Keratinocyte (primary cell): Measurements from ENCODE around the gene NYAP2. TPM values are rescaled to one million over a fixed set of nuclear protein-coding genes. Genes with fewer than 3 reads are reported as not detected.

Experiments used
- DNase-seq: peaks from one replicate; pipeline ENCODE4 v3.0.0-alpha.2; 2011; ENCODE audit warnings: low read depth, missing footprints, low spot score
- FAIRE-seq: peaks from 2 replicates; lab custom pipeline; 2011; peaks lifted over from hg19 to GRCh38; lab: Jason Lieb, UNC
- H2AFZ ChIP-seq: 2 replicates; pipeline ENCODE4 v1.6.0; 2012; ENCODE audit warnings: low read length, control low read depth, inconsistent platforms; ENCODE audit not compliant: control insufficient read depth
- H3K27ac ChIP-seq: 2 replicates; pipeline ENCODE4 v1.5.1; 2011; ENCODE audit warnings: low read length; ENCODE audit not compliant: control insufficient read depth, insufficient read depth
- H3K27me3 ChIP-seq: 3 replicates; pipeline ENCODE4 v1.6.0; 2011; ENCODE audit warnings: low read length; ENCODE audit not compliant: control insufficient read depth, insufficient read depth; ENCODE audit errors: extremely low read depth
- H3K36me3 ChIP-seq, 2 experiments: 2 replicates in 1 of 2; 3 replicates in 1 of 2; pipeline ENCODE4 v1.5.1; 2011; ENCODE audit warnings: low read length in 2 of 2, mild to moderate bottlenecking in 1 of 2; ENCODE audit not compliant: control insufficient read depth in 2 of 2, insufficient read depth in 2 of 2; ENCODE audit errors: extremely low read depth in 1 of 2
- H3K4me1 ChIP-seq: 3 replicates; pipeline ENCODE4 v1.5.1; 2011; ENCODE audit warnings: low read length; ENCODE audit not compliant: control insufficient read depth, insufficient read depth; ENCODE audit errors: extremely low read depth
- H3K4me2 ChIP-seq: 3 replicates; pipeline ENCODE4 v1.6.0; 2011; ENCODE audit warnings: low read depth, low read length; ENCODE audit not compliant: control insufficient read depth, insufficient read depth; ENCODE audit errors: extremely low read depth
- H3K4me3 ChIP-seq, 3 experiments: fragments of 200-600 bp in 1 of 3; sonication (generic) in 1 of 3; 2 replicates in 2 of 3; 3 replicates in 1 of 3; pipeline ENCODE4 v1.5.1; 2011 to 2016; ENCODE audit warnings: low read length in 3 of 3, mild to moderate bottlenecking in 3 of 3, control low read depth in 2 of 3, inconsistent platforms in 1 of 3, low read depth in 1 of 3, mixed read lengths in 1 of 3, mixed run types in 1 of 3, moderate library complexity in 1 of 3; ENCODE audit not compliant: control insufficient read depth in 2 of 3, insufficient read depth in 2 of 3; ENCODE audit errors: extremely low read depth in 1 of 3
- H3K79me2 ChIP-seq: 2 replicates; pipeline ENCODE4 v1.6.0; 2012; ENCODE audit warnings: low read length; ENCODE audit not compliant: control insufficient read depth, insufficient read depth
- H3K9ac ChIP-seq: 3 replicates; pipeline ENCODE4 v1.6.0; 2011; ENCODE audit warnings: low read length; ENCODE audit not compliant: control insufficient read depth, insufficient read depth; ENCODE audit errors: extremely low read depth
- H3K9me1 ChIP-seq: 3 replicates; pipeline ENCODE4 v1.6.0; 2011; ENCODE audit warnings: low read length; ENCODE audit not compliant: control insufficient read depth, insufficient read depth; ENCODE audit errors: extremely low read depth
- H3K9me3 ChIP-seq: 2 replicates; pipeline ENCODE4 v1.5.1; 2012; ENCODE audit warnings: low read depth, low read length; ENCODE audit not compliant: control insufficient read depth
- H4K20me1 ChIP-seq: 3 replicates; pipeline ENCODE4 v1.6.0; 2011; ENCODE audit warnings: low read length; ENCODE audit not compliant: control insufficient read depth, insufficient read depth; ENCODE audit errors: extremely low read depth
- EZH2 ChIP-seq: IDR thresholded peaks from one replicate; pipeline ENCODE4 v1.6.1; 2012; ENCODE audit warnings: inconsistent platforms, mild to moderate bottlenecking, low read length, moderate library complexity
- dilution Hi-C: fragments of 300-500 bp; cut with MboI; formaldehyde crosslinking; loops from one replicate; pipeline ENCODE4 v1.7.0; 2020; ENCODE audit warnings: low sequenced_read_pairs; ENCODE audit not compliant: extremely low pct_ligation_motif_present
- polyA plus RNA-seq, 5 experiments: library from polyadenylated mRNA; depleted of rRNA in 3 of 5; stranded (reverse) in 3 of 5; stranded (forward) in 1 of 5; unstranded in 1 of 5; fragments of >200 nt; gene quantifications; 1 replicate in 1 of 5; 2 replicates in 3 of 5; 3 replicates in 1 of 5; pipeline versions ENCODE4 v1.2.1 to v1.2.3, GENCODE V29; 2011 to 2012; ENCODE audit warnings: missing spikeins in 2 of 5, low read depth in 1 of 5, low replicate concordance in 1 of 5
- TF ChIP-seq, protein P1 (sequence below), 3 experiments: IDR thresholded peaks in 1 of 3; conservative IDR thresholded peaks in 1 of 3; optimal IDR thresholded peaks in 1 of 3; 2 replicates in 2 of 3; 3 replicates in 1 of 3; pipeline versions ENCODE3 to v1.5.1; 2011; ENCODE audit warnings: low read length in 3 of 3, mild to moderate bottlenecking in 3 of 3, moderate library complexity in 2 of 3, control low read depth in 1 of 3, inconsistent platforms in 1 of 3; ENCODE audit not compliant: insufficient read depth in 2 of 3; ENCODE audit errors: extremely low read depth in 1 of 3

The NYAP2 gene
- polyA plus RNA-seq, 1 donor (not counting 4 experiments of a cell fraction or from before 2014, with no cell fraction given), result not detected

DNA sequence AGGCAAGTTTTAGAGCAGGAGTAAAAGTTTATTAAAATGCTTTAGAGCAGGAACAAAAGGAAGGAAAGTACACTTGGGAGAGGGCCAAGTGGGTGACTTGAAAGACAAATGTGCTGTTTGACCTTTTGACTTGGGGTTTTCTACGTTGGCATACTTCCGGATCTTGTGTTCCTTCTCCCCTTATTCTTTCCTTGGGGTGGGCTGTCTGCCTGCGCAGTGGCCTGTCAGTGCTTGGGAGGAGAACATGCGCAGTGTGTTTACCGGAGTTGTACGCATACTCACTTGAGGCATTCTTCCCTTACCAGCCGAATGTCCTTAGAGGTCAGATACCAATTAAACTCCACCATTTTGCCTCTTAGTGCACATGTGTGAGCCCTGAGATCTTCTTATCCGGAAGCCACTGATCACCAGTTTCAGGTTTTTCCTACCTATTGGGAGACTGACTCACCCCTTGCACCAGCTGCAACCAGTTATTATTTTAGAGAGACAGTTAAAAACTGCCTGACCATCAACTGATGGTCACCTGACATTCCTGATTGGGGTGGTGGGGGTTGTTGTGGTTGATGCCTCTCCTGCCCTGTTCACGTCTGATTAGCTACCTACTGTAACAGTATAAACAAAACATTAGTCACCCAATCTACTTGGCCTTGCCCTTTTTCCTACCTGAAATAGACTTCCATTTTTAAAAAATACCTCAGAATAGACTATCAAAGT, 67.5 kb downstream of the NYAP2 start:
- no peak for DNase-seq
- H3K4me3 ChIP-seq, result no peak overlapping the region
- no peaks in the 10 kb centered on the region for H3K9me1 ChIP-seq
- no peaks in the 10 kb centered on the region for H3K9me3 ChIP-seq
- H3K27me3 ChIP-seq, result no peaks in the 10 kb centered on the region
- TF ChIP-seq, protein P1, sequence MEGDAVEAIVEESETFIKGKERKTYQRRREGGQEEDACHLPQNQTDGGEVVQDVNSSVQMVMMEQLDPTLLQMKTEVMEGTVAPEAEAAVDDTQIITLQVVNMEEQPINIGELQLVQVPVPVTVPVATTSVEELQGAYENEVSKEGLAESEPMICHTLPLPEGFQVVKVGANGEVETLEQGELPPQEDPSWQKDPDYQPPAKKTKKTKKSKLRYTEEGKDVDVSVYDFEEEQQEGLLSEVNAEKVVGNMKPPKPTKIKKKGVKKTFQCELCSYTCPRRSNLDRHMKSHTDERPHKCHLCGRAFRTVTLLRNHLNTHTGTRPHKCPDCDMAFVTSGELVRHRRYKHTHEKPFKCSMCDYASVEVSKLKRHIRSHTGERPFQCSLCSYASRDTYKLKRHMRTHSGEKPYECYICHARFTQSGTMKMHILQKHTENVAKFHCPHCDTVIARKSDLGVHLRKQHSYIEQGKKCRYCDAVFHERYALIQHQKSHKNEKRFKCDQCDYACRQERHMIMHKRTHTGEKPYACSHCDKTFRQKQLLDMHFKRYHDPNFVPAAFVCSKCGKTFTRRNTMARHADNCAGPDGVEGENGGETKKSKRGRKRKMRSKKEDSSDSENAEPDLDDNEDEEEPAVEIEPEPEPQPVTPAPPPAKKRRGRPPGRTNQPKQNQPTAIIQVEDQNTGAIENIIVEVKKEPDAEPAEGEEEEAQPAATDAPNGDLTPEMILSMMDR (optimal IDR thresholded peaks at IDR 0.05 in 1 of 3, IDR thresholded peaks at IDR 0.05 in 1 of 3, conservative IDR thresholded peaks at IDR 0.05 in 1 of 3; ENCODE audit: extremely low read depth in 1 of 3, insufficient read depth in 2 of 3, low read length in 3 of 3), result no peak
- no peak for TF ChIP-seq EZH2
- no peak overlapping the region for H3K27ac ChIP-seq
- H3K36me3 ChIP-seq, result no peaks in the 10 kb centered on the region
- no peak overlapping the region for H3K4me2 ChIP-seq
- no peak overlapping the region for H2AFZ ChIP-seq
- no peaks in the 10 kb centered on the region for H3K4me1 ChIP-seq
- FAIRE-seq, result no peak
- no peaks in the 10 kb centered on the region for H3K79me2 ChIP-seq
- dilution Hi-C loops, result no loop called here
- no peaks in the 10 kb centered on the region for H4K20me1 ChIP-seq
- H3K9ac ChIP-seq, result no peak overlapping the region

DNA sequence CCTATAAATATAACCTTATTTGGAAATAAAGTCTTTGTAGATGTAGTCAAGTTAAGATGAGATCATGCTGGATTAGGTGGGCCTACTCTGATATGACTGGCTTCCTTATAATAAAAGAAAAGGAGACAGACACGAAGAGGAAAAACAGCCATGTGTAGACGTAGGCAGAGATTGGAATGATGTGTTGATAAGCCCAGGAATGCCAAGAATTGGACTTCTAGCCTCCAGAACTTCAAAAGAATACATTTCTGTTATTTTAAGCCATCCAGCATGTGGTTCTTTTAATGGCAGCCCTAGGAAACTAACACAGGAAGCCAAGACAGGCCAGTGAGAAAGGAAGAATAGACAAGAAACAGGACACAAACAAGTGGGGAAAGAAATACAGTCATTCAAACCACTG, 68.6 kb downstream of the NYAP2 start:
- no peak overlapping the region for H3K4me3 ChIP-seq
- H3K9ac ChIP-seq, result no peak overlapping the region
- H3K27ac ChIP-seq, result no peak overlapping the region
- TF ChIP-seq, protein P1 (optimal IDR thresholded peaks at IDR 0.05 in 1 of 3, IDR thresholded peaks at IDR 0.05 in 1 of 3, conservative IDR thresholded peaks at IDR 0.05 in 1 of 3; ENCODE audit: extremely low read depth in 1 of 3, insufficient read depth in 2 of 3, low read length in 3 of 3), result no peak
- TF ChIP-seq EZH2, result no peak
- H3K4me1 ChIP-seq, result no peaks in the 10 kb centered on the region
- H3K36me3 ChIP-seq, result no peaks in the 10 kb centered on the region
- H3K9me1 ChIP-seq, result no peaks in the 10 kb centered on the region
- no peaks in the 10 kb centered on the region for H3K27me3 ChIP-seq
- H2AFZ ChIP-seq, result no peak overlapping the region
- DNase-seq (no peak), FAIRE-seq (no peak)
- no peaks in the 10 kb centered on the region for H4K20me1 ChIP-seq
- H3K79me2 ChIP-seq, result no peaks in the 10 kb centered on the region
- H3K4me2 ChIP-seq, result no peak overlapping the region
- dilution Hi-C loops, result no loop called here
- no peaks in the 10 kb centered on the region for H3K9me3 ChIP-seq
